GM21619 (cell line): ENCODE measurements around the gene DHCR24.

ENCODE experiments used
- ATAC-seq: cut with Tn5 transposase; IDR thresholded peaks from one replicate; pipeline ENCODE4 v1.9.1; 2021; ENCODE audit not compliant: unreplicated experiment

The DHCR24 gene

GRCh38 chr1:54846716-54847284 lies 40.2 kb downstream of the DHCR24 start:
- no peak for ATAC-seq

GRCh38 chr1:54846301-54846700 lies 40.7 kb downstream of the DHCR24 start:
- ATAC-seq = no peak

- ATAC-seq = no peak
Observed at GRCh38 chr1:54845772-54846171, 41.2 kb downstream of the DHCR24 start.

- ATAC-seq = no peak
Observed at GRCh38 chr1:54844564-54844963, 42.4 kb downstream of the DHCR24 start.

GRCh38 chr1:54843449-54843848 lies 43.5 kb downstream of the DHCR24 start:
- no peak for ATAC-seq

- ATAC-seq = no peak
Observed at GRCh38 chr1:54842963-54843362, 44.0 kb downstream of the DHCR24 start.

GRCh38 chr1:54842206-54842915 lies 44.6 kb downstream of the DHCR24 start:
- no peak for ATAC-seq

GRCh38 chr1:54839824-54840223 lies 47.2 kb downstream of the DHCR24 start:
- no peak for ATAC-seq

GRCh38 chr1:54838565-54839180 lies 48.3 kb downstream of the DHCR24 start:
- ATAC-seq = no peak

- ATAC-seq = no peak
Observed at GRCh38 chr1:54837002-54837853, 49.8 kb downstream of the DHCR24 start.

- no peak for ATAC-seq
Observed at GRCh38 chr1:54836594-54836993, 50.4 kb downstream of the DHCR24 start.

GRCh38 chr1:54835970-54836369 lies 51.0 kb downstream of the DHCR24 start:
- ATAC-seq = no peak

- ATAC-seq = no peak
Observed at GRCh38 chr1:54835131-54835898, 51.7 kb downstream of the DHCR24 start.

- ATAC-seq = no peak
Observed at GRCh38 chr1:54834007-54834541, 52.9 kb downstream of the DHCR24 start.

GRCh38 chr1:54833121-54833520 lies 53.9 kb downstream of the DHCR24 start:
- ATAC-seq = no peak

- no peak for ATAC-seq
Observed at GRCh38 chr1:54826226-54826816, 60.7 kb downstream of the DHCR24 start.

GRCh38 chr1:54825696-54826095 lies 61.3 kb downstream of the DHCR24 start:
- no peak for ATAC-seq

- no peak for ATAC-seq
Observed at GRCh38 chr1:54823670-54824069, 63.3 kb downstream of the DHCR24 start.

GRCh38 chr1:54819733-54820132 lies 67.3 kb downstream of the DHCR24 start:
- ATAC-seq = no peak

GRCh38 chr1:54819195-54819536 lies 67.8 kb downstream of the DHCR24 start:
- ATAC-seq = no peak
